ENCODE measurements around the gene ACMSD. TPM values are rescaled to one million over a fixed set of nuclear protein-coding genes. Genes with fewer than 3 reads are reported as not detected.
"Not testable (repeated sequence)": the region's sequence is repeated elsewhere in the genome, so short reads cannot be mapped to it uniquely, and the experiment has no call there.

ACMSD gene
- total RNA-seq, 3 donors from 2014 or later = not detected

DNA sequence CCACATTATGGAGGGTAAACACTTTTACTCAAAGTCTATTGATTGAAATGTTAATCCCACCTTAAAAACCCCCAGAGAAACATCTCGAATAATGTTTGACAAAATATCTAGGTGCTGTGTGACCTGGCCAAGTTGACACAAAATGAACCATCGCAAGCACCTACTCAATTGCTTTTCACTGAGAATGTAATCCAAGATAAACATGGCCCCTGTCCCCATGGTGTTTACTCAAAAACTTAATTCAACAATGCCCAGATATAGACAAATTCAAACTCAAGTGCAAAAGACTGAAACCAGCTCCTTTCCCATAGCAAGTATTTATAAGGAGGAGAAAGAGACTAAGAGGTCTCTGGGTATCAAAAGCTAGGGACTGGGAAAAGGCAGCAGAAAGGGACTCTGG is 15.0 kb upstream of the ACMSD start:
- Histone ChIP-seq H3K4me3 (no peak overlapping the region), H3K9me3 (no peaks in the 10 kb centered on the region), H3K4me1 (ENCODE audit: low read depth) (no peaks in the 10 kb centered on the region), H3K36me3 (ENCODE audit: low read depth) (no peaks in the 10 kb centered on the region)
- ATAC-seq (no peak), DNase-seq (no peak)
- intact Hi-C loops (cut with DNase I, micrococcal nuclease) = no loop called here
- TF ChIP-seq, protein P1, sequence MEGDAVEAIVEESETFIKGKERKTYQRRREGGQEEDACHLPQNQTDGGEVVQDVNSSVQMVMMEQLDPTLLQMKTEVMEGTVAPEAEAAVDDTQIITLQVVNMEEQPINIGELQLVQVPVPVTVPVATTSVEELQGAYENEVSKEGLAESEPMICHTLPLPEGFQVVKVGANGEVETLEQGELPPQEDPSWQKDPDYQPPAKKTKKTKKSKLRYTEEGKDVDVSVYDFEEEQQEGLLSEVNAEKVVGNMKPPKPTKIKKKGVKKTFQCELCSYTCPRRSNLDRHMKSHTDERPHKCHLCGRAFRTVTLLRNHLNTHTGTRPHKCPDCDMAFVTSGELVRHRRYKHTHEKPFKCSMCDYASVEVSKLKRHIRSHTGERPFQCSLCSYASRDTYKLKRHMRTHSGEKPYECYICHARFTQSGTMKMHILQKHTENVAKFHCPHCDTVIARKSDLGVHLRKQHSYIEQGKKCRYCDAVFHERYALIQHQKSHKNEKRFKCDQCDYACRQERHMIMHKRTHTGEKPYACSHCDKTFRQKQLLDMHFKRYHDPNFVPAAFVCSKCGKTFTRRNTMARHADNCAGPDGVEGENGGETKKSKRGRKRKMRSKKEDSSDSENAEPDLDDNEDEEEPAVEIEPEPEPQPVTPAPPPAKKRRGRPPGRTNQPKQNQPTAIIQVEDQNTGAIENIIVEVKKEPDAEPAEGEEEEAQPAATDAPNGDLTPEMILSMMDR (IDR thresholded peaks at IDR 0.05) = no peak

DNA sequence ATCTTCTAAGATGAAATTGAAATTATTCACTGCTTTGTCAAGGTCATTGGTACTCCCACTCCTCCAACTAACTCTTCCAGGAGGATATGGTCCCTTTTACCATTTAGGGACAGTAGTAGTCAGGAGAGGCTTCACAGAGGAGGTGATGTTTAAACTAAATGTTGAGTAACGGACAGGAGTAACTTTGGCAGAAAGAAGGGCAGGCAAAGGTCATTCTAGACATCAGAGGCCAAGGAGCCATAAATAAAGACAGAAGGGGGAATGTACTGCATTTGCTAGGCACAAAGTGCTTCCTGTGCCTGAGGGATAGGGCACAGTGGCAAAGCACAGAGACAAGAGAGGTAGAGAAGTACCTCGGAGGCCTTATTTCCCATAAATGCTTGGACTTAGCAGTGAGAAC is 14.6 kb upstream of the ACMSD start:
- ATAC-seq (no peak), DNase-seq (no peak)
- Histone ChIP-seq H3K9me3 (no peaks in the 10 kb centered on the region), H3K36me3 (ENCODE audit: low read depth) (no peaks in the 10 kb centered on the region), H3K4me3 (no peak overlapping the region), H3K4me1 (ENCODE audit: low read depth) (no peaks in the 10 kb centered on the region)
- intact Hi-C loops (cut with DNase I, micrococcal nuclease) = no loop called here
- TF ChIP-seq, protein P1 (IDR thresholded peaks at IDR 0.05) = no peak

DNA sequence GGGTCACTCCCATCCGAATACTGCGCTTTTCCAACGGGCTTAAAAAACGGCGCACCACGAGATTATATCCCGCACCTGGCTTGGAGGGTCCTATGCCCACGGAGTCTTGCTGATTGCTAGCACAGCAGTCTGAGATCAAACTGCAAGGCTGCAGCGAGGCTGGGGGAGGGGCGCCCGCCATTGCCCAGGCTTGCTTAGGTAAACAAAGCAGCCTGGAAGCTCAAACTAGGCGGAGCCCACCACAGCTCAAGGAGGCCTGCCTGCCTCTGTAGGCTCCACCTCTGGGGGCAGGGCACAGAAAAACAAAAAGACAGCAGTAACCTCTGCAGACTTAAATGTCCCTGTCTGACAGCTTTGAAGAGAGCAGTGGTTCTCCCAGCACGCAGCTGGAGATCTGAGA is 12.7 kb upstream of the ACMSD start:
- ATAC-seq; intact Hi-C loops (cut with DNase I, micrococcal nuclease): not testable (repeated sequence)

DNA sequence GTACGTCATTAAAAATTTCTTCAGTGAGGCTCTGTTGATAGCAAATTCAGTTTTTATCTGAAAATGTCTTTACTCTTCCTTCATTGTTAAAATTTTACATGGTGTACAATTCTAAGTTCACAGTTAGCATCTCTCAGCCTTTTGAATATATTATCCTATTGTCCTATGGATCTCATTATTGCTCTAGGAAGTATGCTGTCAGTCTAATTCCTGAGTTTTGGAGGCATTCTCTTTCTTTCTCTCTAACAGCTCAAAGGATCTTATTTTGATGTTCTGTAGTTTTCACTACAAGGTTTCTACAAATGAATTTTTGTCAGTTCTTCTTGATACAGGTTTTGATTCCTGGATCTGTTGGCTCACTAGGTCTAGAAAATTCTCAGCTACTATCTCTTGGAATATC is 2.9 kb upstream of the ACMSD start:
- intact Hi-C loops (cut with DNase I, micrococcal nuclease) = no loop called here
- H3K4me3 ChIP-seq = no peak overlapping the region
- ATAC-seq (no peak), DNase-seq (no peak)
- H3K36me3 ChIP-seq (ENCODE audit: low read depth) = no peaks in the 10 kb centered on the region
- TF ChIP-seq, protein P1 (IDR thresholded peaks at IDR 0.05) = no peak
- peaks cover 3% of the 10 kb centered on the region for H3K9me3 ChIP-seq
- H3K4me1 ChIP-seq (ENCODE audit: low read depth) = no peaks in the 10 kb centered on the region

More for the DNA sequence above, 12.7 kb upstream of the ACMSD start:
- H3K4me3 ChIP-seq; H3K4me1 ChIP-seq (ENCODE audit: low read depth); DNase-seq; H3K9me3 ChIP-seq; H3K36me3 ChIP-seq (ENCODE audit: low read depth): not testable (repeated sequence)

DNA sequence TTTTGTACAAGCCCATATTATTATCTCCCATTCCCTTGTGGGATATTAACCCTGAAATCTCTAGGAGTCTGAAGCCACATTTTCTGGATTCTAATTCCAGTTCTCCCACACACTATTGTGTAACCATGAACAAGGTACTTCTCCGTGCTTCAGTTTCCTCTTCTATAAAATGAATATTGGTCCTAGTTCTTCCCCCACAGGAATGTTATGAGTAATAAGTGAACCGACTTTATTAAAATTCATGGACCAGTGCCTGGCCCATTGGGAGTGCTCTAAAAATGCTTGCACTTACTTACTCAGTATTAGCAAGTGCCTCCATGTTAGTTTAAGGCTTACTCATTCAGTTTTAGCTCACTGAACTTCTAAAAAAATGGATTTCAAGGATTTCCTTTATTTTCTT is 1.4 kb upstream of the ACMSD start:
- intact Hi-C loops (cut with DNase I, micrococcal nuclease) = no loop called here
- no peak for ATAC-seq

DNA sequence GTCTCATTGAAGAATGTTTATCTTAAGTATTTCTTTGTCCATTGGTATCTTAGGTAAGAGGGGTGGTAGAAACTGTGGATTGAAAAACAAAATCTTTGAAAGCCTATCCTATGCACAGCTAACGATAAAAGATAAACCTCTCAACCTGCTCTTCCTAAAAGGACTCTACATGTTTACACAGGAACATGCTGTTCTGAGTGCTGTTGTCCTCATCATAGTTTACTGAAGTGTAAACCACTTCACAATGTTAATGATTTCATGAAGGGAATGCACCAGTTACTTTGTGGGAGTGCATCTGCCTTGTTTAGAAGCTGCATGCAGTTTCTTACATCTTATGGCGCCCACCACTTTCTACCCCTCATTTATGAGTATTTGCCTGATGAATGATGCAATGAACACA is 1.2 kb downstream of the ACMSD start:
- Histone ChIP-seq H3K36me3 (ENCODE audit: low read depth) (no peaks in the 10 kb centered on the region), H3K4me1 (ENCODE audit: low read depth) (no peaks in the 10 kb centered on the region), H3K9me3 (peaks cover 3% of the 10 kb centered on the region), H3K4me3 (no peak overlapping the region)
- intact Hi-C loops (cut with DNase I, micrococcal nuclease) = no loop called here
- DNase-seq = no peak
- TF ChIP-seq, protein P1 (IDR thresholded peaks at IDR 0.05) = no peak
- no peak for ATAC-seq

More for the DNA sequence above, 1.4 kb upstream of the ACMSD start:
- Histone ChIP-seq H3K4me1 (ENCODE audit: low read depth) (no peaks in the 10 kb centered on the region), H3K36me3 (ENCODE audit: low read depth) (no peaks in the 10 kb centered on the region), H3K4me3 (no peak overlapping the region), H3K9me3 (peaks cover 3% of the 10 kb centered on the region)
- DNase-seq = no peak
- TF ChIP-seq, protein P1 (IDR thresholded peaks at IDR 0.05) = no peak
